Central memory CD8-positive, alpha-beta T cell (primary cell): Measurements from ENCODE around the gene SPEM2.

Source experiments
- ATAC-seq: fragments of 150-1000 bp; cut with Tn5 transposase; replicated peaks from 2 replicates; pipeline ENCODE4 v1.10.0; 2022; ENCODE audit warnings: mild to moderate bottlenecking, moderate FRiP score, moderate number of reproducible peaks; ENCODE audit not compliant: poor library complexity, severe bottlenecking; ENCODE audit errors: extremely low read depth
- DNase-seq, 2 donors: peaks; one replicate each; pipeline ENCODE4 v3.0.0; 2021; ENCODE audit warnings: low spot score in 2 of 2
- H3K27ac Mint-ChIP-seq: one replicate; pipeline ENCODE4 v1.8.0; 2022; ENCODE audit warnings: low read depth, mild to moderate bottlenecking, moderate library complexity, mixed read lengths
- H3K27me3 Mint-ChIP-seq: one replicate; pipeline ENCODE4 v1.8.0; 2022; ENCODE audit warnings: mixed read lengths
- H3K36me3 Mint-ChIP-seq: one replicate; pipeline ENCODE4 v1.8.0; 2022; ENCODE audit warnings: mild to moderate bottlenecking, moderate library complexity, mixed read lengths; ENCODE audit not compliant: insufficient read depth
- H3K4me1 Mint-ChIP-seq: one replicate; pipeline ENCODE4 v1.8.0; 2022; ENCODE audit warnings: mixed read lengths
- H3K4me3 Mint-ChIP-seq: one replicate; pipeline ENCODE4 v1.8.0; 2022; ENCODE audit warnings: mild to moderate bottlenecking, moderate library complexity, mixed read lengths
- H3K9me3 Mint-ChIP-seq: one replicate; pipeline ENCODE4 v1.8.0; 2022; ENCODE audit warnings: mixed read lengths

Gene SPEM2

GRCh38 chr17:7425316-7425715 is at the start of gene SPEM2:
Gene SPEM2, plus strand, starts transcription at chr17:7425616. Its CDS starts 73 bp downstream, at chr17:7425689.
- peak within 1 kb of the TSS; percentile 8 for H3K27ac Mint-ChIP-seq
- DNase-seq (no peak), ATAC-seq (no peak)
- no peaks in the 10 kb centered on the region for H3K4me1 Mint-ChIP-seq
- peaks cover 4% of the 10 kb centered on the region for H3K36me3 Mint-ChIP-seq
- no peaks in the 10 kb centered on the region for H3K9me3 Mint-ChIP-seq
- H3K4me3 Mint-ChIP-seq: no peak within 1 kb of the TSS
- H3K27me3 Mint-ChIP-seq: no peaks in the 10 kb centered on the region

GRCh38 chr17:7379134-7379533 is 46.3 kb upstream of the SPEM2 start:
- DNase-seq (no peak), ATAC-seq (no peak)
- H3K9me3 Mint-ChIP-seq: no peaks in the 10 kb centered on the region
- peaks cover 6% of the 10 kb centered on the region for H3K4me1 Mint-ChIP-seq
- H3K36me3 Mint-ChIP-seq: no peaks in the 10 kb centered on the region
- H3K27ac Mint-ChIP-seq: no peak overlapping the region
- H3K27me3 Mint-ChIP-seq: peaks cover 31% of the 10 kb centered on the region
- H3K4me3 Mint-ChIP-seq: no peak overlapping the region

- no peaks in the 10 kb centered on the region for H3K9me3 Mint-ChIP-seq
- H3K4me3 Mint-ChIP-seq: no peak overlapping the region
- H3K27me3 Mint-ChIP-seq: peaks cover 31% of the 10 kb centered on the region
- H3K4me1 Mint-ChIP-seq: peaks cover 14% of the 10 kb centered on the region
- DNase-seq (no peak), ATAC-seq (no peak)
- H3K27ac Mint-ChIP-seq: no peak overlapping the region
- no peaks in the 10 kb centered on the region for H3K36me3 Mint-ChIP-seq
These were observed 45.1 kb upstream of the SPEM2 start for GRCh38 chr17:7380321-7380720.

GRCh38 chr17:7380855-7381683 is 44.3 kb upstream of the SPEM2 start, which contains the start of gene TNK1:
Gene TNK1, plus strand, starts transcription at chr17:7381089. Its CDS starts 1,838 bp downstream, at chr17:7382927.
- Mint-ChIP-seq H3K27me3 (peaks cover 31% of the 10 kb centered on the region), H3K4me3 (no peak within 1 kb of the TSS), H3K36me3 (no peaks in the 10 kb centered on the region), H3K27ac (no peak within 1 kb of the TSS), H3K9me3 (no peaks in the 10 kb centered on the region), H3K4me1 (peaks cover 14% of the 10 kb centered on the region)
- ATAC-seq (no peak), DNase-seq (no peak)

- peak overlapping the region; percentile 81 for H3K4me3 Mint-ChIP-seq
- DNase-seq (no peak), ATAC-seq (no peak)
- peaks cover 31% of the 10 kb centered on the region for H3K27me3 Mint-ChIP-seq
- no peaks in the 10 kb centered on the region for H3K9me3 Mint-ChIP-seq
- H3K36me3 Mint-ChIP-seq: no peaks in the 10 kb centered on the region
- peaks cover 14% of the 10 kb centered on the region for H3K4me1 Mint-ChIP-seq
- H3K27ac Mint-ChIP-seq: no peak overlapping the region
These were observed 42.5 kb upstream of the SPEM2 start for GRCh38 chr17:7382901-7383300.

GRCh38 chr17:7383371-7383741 is 42.1 kb upstream of the SPEM2 start:
- Mint-ChIP-seq H3K4me1 (peaks cover 14% of the 10 kb centered on the region), H3K9me3 (no peaks in the 10 kb centered on the region), H3K27ac (no peak overlapping the region), H3K36me3 (peaks cover under 1% of the 10 kb centered on the region), H3K27me3 (peaks cover 31% of the 10 kb centered on the region), H3K4me3 (peak overlapping the region; percentile 81)
- DNase-seq (no peak), ATAC-seq (no peak)

- Mint-ChIP-seq H3K4me3 (peak overlapping the region; percentile 81), H3K9me3 (no peaks in the 10 kb centered on the region), H3K27ac (peak overlapping the region; percentile 92), H3K36me3 (peaks cover 2% of the 10 kb centered on the region), H3K27me3 (peaks cover 29% of the 10 kb centered on the region), H3K4me1 (peaks cover 14% of the 10 kb centered on the region)
- peak; percentile 65 to 69 for DNase-seq
- peak; percentile 96 for ATAC-seq
These were observed 41.5 kb upstream of the SPEM2 start for GRCh38 chr17:7383742-7384488.

- no peak for ATAC-seq
- Mint-ChIP-seq H3K4me1 (peaks cover 15% of the 10 kb centered on the region), H3K27me3 (peaks cover 22% of the 10 kb centered on the region), H3K9me3 (no peaks in the 10 kb centered on the region), H3K36me3 (peaks cover 2% of the 10 kb centered on the region), H3K4me3 (peak overlapping the region; percentile 81), H3K27ac (peak overlapping the region; percentile 92)
- DNase-seq: no peak
These were observed 40.8 kb upstream of the SPEM2 start for GRCh38 chr17:7384489-7385081.

GRCh38 chr17:7388856-7389255 is 36.6 kb upstream of the SPEM2 start:
- H3K36me3 Mint-ChIP-seq: peaks cover 14% of the 10 kb centered on the region
- no peak overlapping the region for H3K27ac Mint-ChIP-seq
- no peak overlapping the region for H3K4me3 Mint-ChIP-seq
- no peak for DNase-seq
- H3K4me1 Mint-ChIP-seq: peaks cover 26% of the 10 kb centered on the region
- no peaks in the 10 kb centered on the region for H3K9me3 Mint-ChIP-seq
- H3K27me3 Mint-ChIP-seq: no peaks in the 10 kb centered on the region
- no peak for ATAC-seq

- DNase-seq: no peak
- H3K27ac Mint-ChIP-seq: no peak overlapping the region
- peaks cover 24% of the 10 kb centered on the region for H3K4me1 Mint-ChIP-seq
- no peak overlapping the region for H3K4me3 Mint-ChIP-seq
- no peaks in the 10 kb centered on the region for H3K9me3 Mint-ChIP-seq
- H3K36me3 Mint-ChIP-seq: peaks cover 16% of the 10 kb centered on the region
- no peak for ATAC-seq
- no peaks in the 10 kb centered on the region for H3K27me3 Mint-ChIP-seq
These were observed 35.2 kb upstream of the SPEM2 start for GRCh38 chr17:7389924-7390910.

GRCh38 chr17:7391307-7391706 is 34.1 kb upstream of the SPEM2 start:
- peaks cover 30% of the 10 kb centered on the region for H3K4me1 Mint-ChIP-seq
- H3K27ac Mint-ChIP-seq: no peak overlapping the region
- ATAC-seq (no peak), DNase-seq (no peak)
- no peak overlapping the region for H3K4me3 Mint-ChIP-seq
- no peaks in the 10 kb centered on the region for H3K27me3 Mint-ChIP-seq
- no peaks in the 10 kb centered on the region for H3K9me3 Mint-ChIP-seq
- H3K36me3 Mint-ChIP-seq: peaks cover 16% of the 10 kb centered on the region
